ENCODE results near the gene CAMK1.

GRCh38 chr3:9727743-9728142, 42.0 kb downstream of the CAMK1 start:
- TF ChIP-seq, protein P1, sequence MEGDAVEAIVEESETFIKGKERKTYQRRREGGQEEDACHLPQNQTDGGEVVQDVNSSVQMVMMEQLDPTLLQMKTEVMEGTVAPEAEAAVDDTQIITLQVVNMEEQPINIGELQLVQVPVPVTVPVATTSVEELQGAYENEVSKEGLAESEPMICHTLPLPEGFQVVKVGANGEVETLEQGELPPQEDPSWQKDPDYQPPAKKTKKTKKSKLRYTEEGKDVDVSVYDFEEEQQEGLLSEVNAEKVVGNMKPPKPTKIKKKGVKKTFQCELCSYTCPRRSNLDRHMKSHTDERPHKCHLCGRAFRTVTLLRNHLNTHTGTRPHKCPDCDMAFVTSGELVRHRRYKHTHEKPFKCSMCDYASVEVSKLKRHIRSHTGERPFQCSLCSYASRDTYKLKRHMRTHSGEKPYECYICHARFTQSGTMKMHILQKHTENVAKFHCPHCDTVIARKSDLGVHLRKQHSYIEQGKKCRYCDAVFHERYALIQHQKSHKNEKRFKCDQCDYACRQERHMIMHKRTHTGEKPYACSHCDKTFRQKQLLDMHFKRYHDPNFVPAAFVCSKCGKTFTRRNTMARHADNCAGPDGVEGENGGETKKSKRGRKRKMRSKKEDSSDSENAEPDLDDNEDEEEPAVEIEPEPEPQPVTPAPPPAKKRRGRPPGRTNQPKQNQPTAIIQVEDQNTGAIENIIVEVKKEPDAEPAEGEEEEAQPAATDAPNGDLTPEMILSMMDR (IDR thresholded peaks at IDR 0.05; ENCODE audit: insufficient read depth, low read length) = no peak
- no peak for TF ChIP-seq POLR2AphosphoS5 (IDR thresholded peaks at IDR 0.05; ENCODE audit: low read depth)
- no peak for TF ChIP-seq GABPA (IDR thresholded peaks at IDR 0.05; ENCODE audit: low read depth)
